SK-N-SH (cell line): ENCODE results near the gene PCDH1. TPM values are rescaled to one million over a fixed set of nuclear protein-coding genes. Genes with fewer than 3 reads are reported as not detected.

Experiments used
- CTCF ChIA-PET: fragments of 300-600, 350-600 bp; formaldehyde crosslinking; extraction: SDS; loops from one replicate; lab custom pipeline; 2021; lab: Yijun Ruan, JAX
- POLR2A ChIA-PET: fragments of 350-600 bp; sonication (Branson Sonifier 250); formaldehyde crosslinking; extraction: SDS; loops from one replicate; lab custom pipeline; 2020; ENCODE audit warnings: antibody characterized with exemption, inconsistent platforms; lab: Yijun Ruan, JAX
- DNase-seq: peaks from one replicate; pipeline ENCODE4 v3.0.0; 2012
- H2AFZ ChIP-seq: fragments of 200-600 bp; sonication (generic); 2 replicates; pipeline ENCODE4 v1.8.1; 2016; ENCODE audit warnings: antibody characterized with exemption, mild to moderate bottlenecking, low read depth
- H3F3A ChIP-seq: fragments of 200-600 bp; sonication (generic); replicated peaks from 2 replicates; pipeline ENCODE3; 2016; ENCODE audit warnings: antibody characterized with exemption, mild to moderate bottlenecking; ENCODE audit not compliant: insufficient read depth
- H3K27ac ChIP-seq, 2 experiments: fragments of 200-500 bp in 1 of 2; fragments of 200-600 bp in 1 of 2; sonication (Bioruptor generic) in 1 of 2; sonication (generic), shearing (Covaris generic) in 1 of 2; 2 replicates each; pipeline versions ENCODE4 v1.5.1 to v1.6.1; 2014 to 2016; ENCODE audit warnings: low read depth in 2 of 2, inconsistent platforms in 1 of 2, low read length in 1 of 2, mild to moderate bottlenecking in 1 of 2, mixed read lengths in 1 of 2
- H3K27me3 ChIP-seq: fragments of 200-600 bp; sonication (generic), shearing (Covaris generic); 2 replicates; pipeline ENCODE4 v1.6.1; 2016; ENCODE audit warnings: mixed run types; ENCODE audit not compliant: insufficient read depth
- H3K36me3 ChIP-seq, 2 experiments: fragments of 200-500 bp in 1 of 2; fragments of 200-600 bp in 1 of 2; sonication (Bioruptor generic) in 1 of 2; sonication (generic) in 1 of 2; replicated peaks in 1 of 2; 2 replicates each; pipeline versions ENCODE3 to v1.5.1; 2014 to 2016; ENCODE audit warnings: low read length in 1 of 2, mild to moderate bottlenecking in 1 of 2; ENCODE audit not compliant: insufficient read depth in 2 of 2, control insufficient read depth in 1 of 2
- H3K4me1 ChIP-seq, 2 experiments: fragments of 200-500 bp in 1 of 2; fragments of 200-600 bp in 1 of 2; sonication (Bioruptor generic) in 1 of 2; sonication (generic), shearing (Covaris generic) in 1 of 2; 2 replicates each; pipeline versions ENCODE4 v1.5.1 to v1.6.1; 2014 to 2016; ENCODE audit warnings: low read depth in 1 of 2, low read length in 1 of 2, mixed run types in 1 of 2; ENCODE audit not compliant: insufficient read depth in 2 of 2, control insufficient read depth in 1 of 2
- H3K4me2 ChIP-seq: fragments of 200-600 bp; sonication (generic), shearing (Covaris generic); 2 replicates; pipeline ENCODE4 v1.6.1; 2017; ENCODE audit warnings: mixed run types
- H3K4me3 ChIP-seq, 2 experiments: fragments of 200-500 bp in 1 of 2; fragments of 200-600 bp in 1 of 2; sonication (Bioruptor generic) in 1 of 2; sonication (generic), shearing (Covaris generic) in 1 of 2; 2 replicates each; pipeline versions ENCODE4 v1.5.1 to v1.8.1; 2014 to 2016; ENCODE audit warnings: low read depth in 2 of 2, inconsistent platforms in 1 of 2, low read length in 1 of 2, mild to moderate bottlenecking in 1 of 2, mixed read lengths in 1 of 2, moderate library complexity in 1 of 2
- H3K79me2 ChIP-seq: fragments of 200-600 bp; sonication (generic); 2 replicates; pipeline ENCODE4 v1.8.1; 2017; ENCODE audit warnings: mild to moderate bottlenecking; ENCODE audit not compliant: insufficient read depth
- H3K9ac ChIP-seq: fragments of 200-600 bp; sonication (generic); 2 replicates; pipeline ENCODE4 v1.6.1; 2017; ENCODE audit warnings: mixed run types
- H3K9me2 ChIP-seq: fragments of 200-600 bp; sonication (generic); 2 replicates; pipeline ENCODE4 v1.6.1; 2017; ENCODE audit warnings: mixed run types
- H3K9me3 ChIP-seq: fragments of 200-600 bp; sonication (generic); 2 replicates; pipeline ENCODE4 v1.6.1; 2017; ENCODE audit warnings: mixed run types, mild to moderate bottlenecking, moderate library complexity
- H4K20me1 ChIP-seq: fragments of 200-600 bp; sonication (generic); 2 replicates; pipeline ENCODE4 v1.6.1; 2017; ENCODE audit warnings: mild to moderate bottlenecking, mixed run types; ENCODE audit not compliant: insufficient read depth
- ELF1 ChIP-seq: IDR thresholded peaks from 2 replicates; pipeline ENCODE4 v1.4.0; 2012
- EZH2phosphoT487 ChIP-seq: fragments of 200-600 bp; sonication (generic); IDR thresholded peaks from 2 replicates; pipeline ENCODE4 v1.6.1; 2017; ENCODE audit warnings: low read depth, mixed run types, mild to moderate bottlenecking, antibody characterized with exemption, moderate library complexity, borderline replicate concordance
- FOSL2 ChIP-seq: IDR thresholded peaks from 2 replicates; pipeline ENCODE4 v1.4.0; 2012; ENCODE audit warnings: low read depth, mild to moderate bottlenecking, moderate library complexity, borderline replicate concordance
- FOXJ3 ChIP-seq: sonication (generic); formaldehyde crosslinking; IDR thresholded peaks from 2 replicates; pipeline ENCODE4 v1.5.1; 2020; ENCODE audit warnings: mild to moderate bottlenecking, missing genetic modification reagents
- GABPA ChIP-seq: IDR thresholded peaks from 2 replicates; pipeline ENCODE4 v1.4.0; 2012; ENCODE audit warnings: low read depth, mild to moderate bottlenecking
- GATA2 ChIP-seq: sonication (generic); formaldehyde crosslinking; IDR thresholded peaks from 2 replicates; pipeline ENCODE4 v1.5.0; 2020; ENCODE audit warnings: mild to moderate bottlenecking, missing genetic modification reagents
- MXI1 ChIP-seq: IDR thresholded peaks from 2 replicates; pipeline ENCODE4 v1.6.1; 2012; ENCODE audit warnings: mild to moderate bottlenecking, low read depth, low read length, improper control_type of control experiment
- NFIC ChIP-seq: IDR thresholded peaks from 2 replicates; pipeline ENCODE4 v1.4.0; 2012; ENCODE audit warnings: borderline replicate concordance
- PBX3 ChIP-seq: IDR thresholded peaks from 2 replicates; pipeline ENCODE4; 2012
- RAD21 ChIP-seq: IDR thresholded peaks from 2 replicates; pipeline ENCODE4 v1.6.1; 2012; ENCODE audit warnings: mild to moderate bottlenecking, low read length
- RCOR1 ChIP-seq: fragments of 150-350 bp; IDR thresholded peaks from 2 replicates; pipeline ENCODE4 v1.6.1; 2017; ENCODE audit warnings: antibody characterized with exemption, low read length
- RFX5 ChIP-seq: IDR thresholded peaks from 2 replicates; pipeline ENCODE4 v1.6.1; 2012; ENCODE audit warnings: mild to moderate bottlenecking, improper control_type of control experiment, low read length
- RXRA ChIP-seq: IDR thresholded peaks from 2 replicates; pipeline ENCODE4 v1.4.0; 2012; ENCODE audit warnings: low read depth, mild to moderate bottlenecking, borderline replicate concordance
- SMC3 ChIP-seq: IDR thresholded peaks from 2 replicates; pipeline ENCODE4 v1.6.1; 2012; ENCODE audit warnings: low read depth, low read length, improper control_type of control experiment
- TAF1 ChIP-seq: IDR thresholded peaks from 2 replicates; pipeline ENCODE4 v1.6.1; 2012; ENCODE audit warnings: low read depth, mild to moderate bottlenecking, low read length, moderate library complexity, borderline replicate concordance
- TCF12 ChIP-seq: IDR thresholded peaks from 2 replicates; pipeline ENCODE4 v1.4.0; 2012
- USF1 ChIP-seq: IDR thresholded peaks from 2 replicates; pipeline ENCODE4 v1.4.0; 2012; ENCODE audit warnings: low read depth, borderline replicate concordance
- USF2 ChIP-seq: fragments of 150-350 bp; IDR thresholded peaks from 2 replicates; pipeline ENCODE4 v1.6.1; 2017; ENCODE audit warnings: antibody characterized with exemption, low read length, low read depth, borderline replicate concordance
- WGBS: methylation state at CpG from one replicate; pipeline ENCODE4 v1.1.6; 2017; ENCODE audit warnings: low lambda C conversion rate; 5-methylcytosine and 5-hydroxymethylcytosine counted together
- polyA plus RNA-seq, 3 experiments: library from polyadenylated mRNA; depleted of rRNA; stranded (reverse); fragments of >200 nt; gene quantifications; 2 replicates each; pipeline ENCODE4 v1.2.3, GENCODE V29; 2012

PCDH1 gene
- polyA plus RNA-seq, 1 of the 3 experiments (the other 2 are of a cell fraction): 0.08 TPM

- Histone ChIP-seq H2AFZ (no peak overlapping the region), H3F3A (no peaks in the 10 kb centered on the region), H3K9me3 (no peaks in the 10 kb centered on the region), H3K9me2 (no peaks in the 10 kb centered on the region), H3K79me2 (no peaks in the 10 kb centered on the region), H3K9ac (no peak overlapping the region), H3K27ac (no peak overlapping the region), H4K20me1 (no peaks in the 10 kb centered on the region), H3K4me3 (no peak overlapping the region), H3K4me1 (peaks cover 3 to 15% of the 10 kb centered on the region in 2 experiments; a peak in 2 of 4 replicates), H3K4me2 (no peak overlapping the region), H3K27me3 (no peaks in the 10 kb centered on the region; the same call in 1 of the 2 replicates), H3K36me3 (no peaks in the 10 kb centered on the region)
- 59% methylated on average over 9 of the region's 11 CpGs for WGBS
- no peak for TF ChIP-seq RFX5
- no peak for TF ChIP-seq RCOR1
- no peak for TF ChIP-seq EZH2phosphoT487
- TF ChIP-seq NFIC: no peak
- TF ChIP-seq TCF12: no peak
- TF ChIP-seq USF2: no peak
- TF ChIP-seq FOXJ3 (CRISPR knock-in tag): no peak
- TF ChIP-seq PBX3: no peak
- TF ChIP-seq FOSL2: no peak
- TF ChIP-seq GATA2 (CRISPR knock-in tag): no peak
- no peak for TF ChIP-seq TAF1
- no peak for TF ChIP-seq MXI1
- no peak for TF ChIP-seq GABPA
- TF ChIP-seq USF1: no peak
- TF ChIP-seq ELF1: no peak
- TF ChIP-seq RXRA: no peak
- TF ChIP-seq RAD21: no peak
- no peak for TF ChIP-seq SMC3
- no peak for DNase-seq
- CTCF ChIA-PET: interaction anchor here (1.2 to 20.2 kb wide), 9 partner anchors 8 to 144 kb away, joined by 3 to 447 read pairs (median 33); partner anchors contain the start of gene PCDH1
- POLR2A ChIA-PET: interaction anchor here (0.7 to 1.4 kb wide), 2 partner anchors 8 to 60 kb away, joined by 3 to 5 read pairs; no protein-coding TSS in a partner anchor
Observed at GRCh38 chr5:141816598-141817399, 61.4 kb downstream of the PCDH1 start.
